Neural cell (in vitro differentiated cells): Measurements from ENCODE around the gene RTN4R. TPM values are rescaled to one million over a fixed set of nuclear protein-coding genes. Genes with fewer than 3 reads are reported as not detected.

Experiments
- H2AFZ ChIP-seq: fragments of 200-600, 300-800 bp; sonication (generic), shearing (Covaris generic); 2 replicates; pipeline ENCODE4 v1.6.0; 2014; ENCODE audit warnings: low read depth, mild to moderate bottlenecking, antibody characterized with exemption, low read length, moderate library complexity
- H3F3A ChIP-seq: fragments of 200-600 bp; shearing (Covaris generic); 2 replicates; pipeline ENCODE4 v1.6.1; 2016; ENCODE audit warnings: mild to moderate bottlenecking, moderate library complexity, mixed read lengths, antibody characterized with exemption, low read length; ENCODE audit not compliant: insufficient read depth, poor library complexity, severe bottlenecking
- H3K27ac ChIP-seq: fragments of 200-600, 300-800 bp; sonication (generic), shearing (Covaris generic); 2 replicates; pipeline ENCODE4 v1.5.1; 2014; ENCODE audit warnings: mild to moderate bottlenecking, low read length, moderate library complexity
- H3K27me3 ChIP-seq: fragments of 300-800, 200-600 bp; sonication (generic), shearing (Covaris generic); 2 replicates; pipeline ENCODE4 v1.6.0; 2014; ENCODE audit warnings: mild to moderate bottlenecking, low read depth, low read length, moderate library complexity; ENCODE audit not compliant: insufficient read depth
- H3K36me3 ChIP-seq: fragments of 300-800, 200-600 bp; sonication (generic), shearing (Covaris generic); 2 replicates; pipeline ENCODE4 v1.5.1; 2014; ENCODE audit warnings: mild to moderate bottlenecking, antibody characterized with exemption, low read length, moderate library complexity; ENCODE audit not compliant: insufficient read depth
- H3K4me2 ChIP-seq: fragments of 300-800, 200-600 bp; sonication (generic), shearing (Covaris generic); 2 replicates; pipeline ENCODE4 v1.6.0; 2014; ENCODE audit warnings: mild to moderate bottlenecking, low read length
- H3K4me3 ChIP-seq: fragments of 300-800, 200-600 bp; sonication (generic), shearing (Covaris generic); 2 replicates; pipeline ENCODE4 v1.5.1; 2014; ENCODE audit warnings: mild to moderate bottlenecking, low read length, moderate library complexity
- H3K79me2 ChIP-seq: fragments of 200-600 bp; shearing (Covaris generic); replicated peaks from 2 replicates; pipeline ENCODE4 v1.6.0; 2014; ENCODE audit warnings: mild to moderate bottlenecking, low read length, moderate library complexity; ENCODE audit not compliant: insufficient read depth
- H3K9ac ChIP-seq: fragments of 300-800, 200-600 bp; sonication (generic), shearing (Covaris generic); 2 replicates; pipeline ENCODE4 v1.6.1; 2016; ENCODE audit warnings: mild to moderate bottlenecking, low read length, mixed read lengths
- H3K9me2 ChIP-seq: fragments of 200-600 bp; shearing (Covaris generic); 2 replicates; pipeline ENCODE4 v1.6.1; 2016; ENCODE audit warnings: mild to moderate bottlenecking, low read length, mixed read lengths; ENCODE audit not compliant: insufficient read depth
- H3K9me3 ChIP-seq: fragments of 200-600, 300-800 bp; sonication (generic), shearing (Covaris generic); 2 replicates; pipeline ENCODE4 v1.6.1; 2016; ENCODE audit warnings: mild to moderate bottlenecking, mixed run types, low read length, moderate library complexity, mixed read lengths
- H4K20me1 ChIP-seq: fragments of 200-600 bp; shearing (Covaris generic); 2 replicates; pipeline ENCODE4 v1.6.1; 2016; ENCODE audit warnings: mild to moderate bottlenecking, mixed run types; ENCODE audit not compliant: insufficient read depth
- EP300 ChIP-seq: fragments of 450-650 bp; conservative IDR thresholded peaks from 2 replicates; pipeline ENCODE4 v1.6.1; 2014; ENCODE audit warnings: antibody characterized with exemption, mild to moderate bottlenecking, moderate library complexity; ENCODE audit not compliant: poor library complexity, severe bottlenecking
- EZH2 ChIP-seq: fragments of 200-600, 300-800 bp; shearing (Covaris generic), sonication (generic); IDR thresholded peaks from 2 replicates; pipeline ENCODE4 v1.6.1; 2014; ENCODE audit warnings: antibody characterized with exemption, low read length, borderline replicate concordance, mild to moderate bottlenecking; ENCODE audit not compliant: insufficient read depth, poor library complexity, severe bottlenecking
- MXI1 ChIP-seq: fragments of 450-650 bp; conservative IDR thresholded peaks from 2 replicates; pipeline ENCODE4 v1.6.1; 2014; ENCODE audit warnings: antibody characterized with exemption, mild to moderate bottlenecking; ENCODE audit not compliant: poor library complexity, severe bottlenecking
- POLR2AphosphoS5 ChIP-seq: IDR thresholded peaks from 2 replicates; pipeline ENCODE4 v1.6.1; 2012
- RAD21 ChIP-seq: fragments of 450-650 bp; conservative IDR thresholded peaks from 2 replicates; pipeline ENCODE4 v1.6.1; 2014; ENCODE audit warnings: antibody characterized with exemption, mild to moderate bottlenecking, moderate library complexity
- SMC3 ChIP-seq: fragments of 450-650 bp; conservative IDR thresholded peaks from 2 replicates; pipeline ENCODE4 v1.6.1; 2014; ENCODE audit warnings: antibody characterized with exemption, mild to moderate bottlenecking, moderate library complexity; ENCODE audit not compliant: poor library complexity
- TAF1 ChIP-seq: IDR thresholded peaks from 2 replicates; pipeline ENCODE4 v1.6.1; 2012; ENCODE audit warnings: low read depth
- polyA plus RNA-seq: library from polyadenylated mRNA; depleted of rRNA; stranded (reverse); fragments of >200 nt; gene quantifications from 2 replicates; pipeline ENCODE4 v1.2.3, GENCODE V29; 2014
- TF ChIP-seq, protein P1 (sequence below): fragments of 450-650 bp; IDR thresholded peaks from 2 replicates; pipeline ENCODE4 v1.5.1; 2014; ENCODE audit warnings: antibody characterized with exemption, mild to moderate bottlenecking, moderate library complexity; ENCODE audit not compliant: poor library complexity, severe bottlenecking
- TF ChIP-seq, protein P2 (sequence below): IDR thresholded peaks from 2 replicates; pipeline ENCODE4 v1.6.1; 2012; ENCODE audit warnings: borderline replicate concordance

Gene RTN4R
- polyA plus RNA-seq, 1 donor from 2014 or later = 13.6 TPM

DNA sequence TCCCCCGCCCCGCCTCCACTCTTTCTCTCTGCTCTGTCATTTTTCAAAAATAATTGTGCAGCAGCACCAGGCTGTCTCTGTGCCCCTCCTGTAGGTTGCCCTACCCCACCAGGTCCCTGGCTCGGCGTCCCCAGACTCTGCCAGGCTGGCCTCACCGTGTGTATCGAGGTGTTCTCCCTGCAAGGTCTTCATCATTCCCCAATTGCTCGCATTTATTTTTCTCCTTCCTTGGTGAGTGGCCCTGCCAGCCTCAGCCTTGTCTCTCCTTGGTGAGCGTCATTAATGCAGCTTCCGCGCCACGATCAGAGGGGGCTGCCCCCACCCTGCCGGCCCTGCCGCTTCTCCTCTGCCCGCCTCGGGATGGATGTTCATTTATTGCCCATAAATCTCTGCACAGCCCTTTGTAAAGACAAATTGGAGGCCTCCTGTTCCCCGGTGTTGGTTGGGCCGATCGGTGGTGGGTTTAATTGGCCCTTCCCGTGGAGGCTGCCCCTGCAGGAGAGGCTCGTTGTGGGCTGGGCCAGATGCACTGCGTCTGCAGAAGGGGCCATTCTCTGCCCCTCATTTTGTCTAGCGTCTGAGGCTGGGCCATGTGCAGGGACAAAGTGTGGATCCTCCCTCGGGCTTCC, 33.2 kb downstream of the RTN4R start:
- Histone ChIP-seq H3K4me2 (no peak overlapping the region), H3K27me3 (no peaks in the 10 kb centered on the region), H3K36me3 (no peaks in the 10 kb centered on the region), H3K9me2 (no peaks in the 10 kb centered on the region), H3K4me3 (no peak overlapping the region), H3F3A (no peaks in the 10 kb centered on the region), H3K79me2 (no peaks in the 10 kb centered on the region), H4K20me1 (no peaks in the 10 kb centered on the region), H3K9me3 (no peaks in the 10 kb centered on the region), H3K9ac (no peak overlapping the region), H3K27ac (no peak overlapping the region), H2AFZ (no peak overlapping the region)
- TF ChIP-seq MXI1 (no peak), SMC3 (no peak), RAD21 (no peak), EP300 (no peak), EZH2 (no peak), TAF1 (no peak), POLR2AphosphoS5 (no peak)
- TF ChIP-seq, protein P1, sequence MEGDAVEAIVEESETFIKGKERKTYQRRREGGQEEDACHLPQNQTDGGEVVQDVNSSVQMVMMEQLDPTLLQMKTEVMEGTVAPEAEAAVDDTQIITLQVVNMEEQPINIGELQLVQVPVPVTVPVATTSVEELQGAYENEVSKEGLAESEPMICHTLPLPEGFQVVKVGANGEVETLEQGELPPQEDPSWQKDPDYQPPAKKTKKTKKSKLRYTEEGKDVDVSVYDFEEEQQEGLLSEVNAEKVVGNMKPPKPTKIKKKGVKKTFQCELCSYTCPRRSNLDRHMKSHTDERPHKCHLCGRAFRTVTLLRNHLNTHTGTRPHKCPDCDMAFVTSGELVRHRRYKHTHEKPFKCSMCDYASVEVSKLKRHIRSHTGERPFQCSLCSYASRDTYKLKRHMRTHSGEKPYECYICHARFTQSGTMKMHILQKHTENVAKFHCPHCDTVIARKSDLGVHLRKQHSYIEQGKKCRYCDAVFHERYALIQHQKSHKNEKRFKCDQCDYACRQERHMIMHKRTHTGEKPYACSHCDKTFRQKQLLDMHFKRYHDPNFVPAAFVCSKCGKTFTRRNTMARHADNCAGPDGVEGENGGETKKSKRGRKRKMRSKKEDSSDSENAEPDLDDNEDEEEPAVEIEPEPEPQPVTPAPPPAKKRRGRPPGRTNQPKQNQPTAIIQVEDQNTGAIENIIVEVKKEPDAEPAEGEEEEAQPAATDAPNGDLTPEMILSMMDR = no peak
- TF ChIP-seq, protein P2, sequence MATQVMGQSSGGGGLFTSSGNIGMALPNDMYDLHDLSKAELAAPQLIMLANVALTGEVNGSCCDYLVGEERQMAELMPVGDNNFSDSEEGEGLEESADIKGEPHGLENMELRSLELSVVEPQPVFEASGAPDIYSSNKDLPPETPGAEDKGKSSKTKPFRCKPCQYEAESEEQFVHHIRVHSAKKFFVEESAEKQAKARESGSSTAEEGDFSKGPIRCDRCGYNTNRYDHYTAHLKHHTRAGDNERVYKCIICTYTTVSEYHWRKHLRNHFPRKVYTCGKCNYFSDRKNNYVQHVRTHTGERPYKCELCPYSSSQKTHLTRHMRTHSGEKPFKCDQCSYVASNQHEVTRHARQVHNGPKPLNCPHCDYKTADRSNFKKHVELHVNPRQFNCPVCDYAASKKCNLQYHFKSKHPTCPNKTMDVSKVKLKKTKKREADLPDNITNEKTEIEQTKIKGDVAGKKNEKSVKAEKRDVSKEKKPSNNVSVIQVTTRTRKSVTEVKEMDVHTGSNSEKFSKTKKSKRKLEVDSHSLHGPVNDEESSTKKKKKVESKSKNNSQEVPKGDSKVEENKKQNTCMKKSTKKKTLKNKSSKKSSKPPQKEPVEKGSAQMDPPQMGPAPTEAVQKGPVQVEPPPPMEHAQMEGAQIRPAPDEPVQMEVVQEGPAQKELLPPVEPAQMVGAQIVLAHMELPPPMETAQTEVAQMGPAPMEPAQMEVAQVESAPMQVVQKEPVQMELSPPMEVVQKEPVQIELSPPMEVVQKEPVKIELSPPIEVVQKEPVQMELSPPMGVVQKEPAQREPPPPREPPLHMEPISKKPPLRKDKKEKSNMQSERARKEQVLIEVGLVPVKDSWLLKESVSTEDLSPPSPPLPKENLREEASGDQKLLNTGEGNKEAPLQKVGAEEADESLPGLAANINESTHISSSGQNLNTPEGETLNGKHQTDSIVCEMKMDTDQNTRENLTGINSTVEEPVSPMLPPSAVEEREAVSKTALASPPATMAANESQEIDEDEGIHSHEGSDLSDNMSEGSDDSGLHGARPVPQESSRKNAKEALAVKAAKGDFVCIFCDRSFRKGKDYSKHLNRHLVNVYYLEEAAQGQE = no peak

DNA sequence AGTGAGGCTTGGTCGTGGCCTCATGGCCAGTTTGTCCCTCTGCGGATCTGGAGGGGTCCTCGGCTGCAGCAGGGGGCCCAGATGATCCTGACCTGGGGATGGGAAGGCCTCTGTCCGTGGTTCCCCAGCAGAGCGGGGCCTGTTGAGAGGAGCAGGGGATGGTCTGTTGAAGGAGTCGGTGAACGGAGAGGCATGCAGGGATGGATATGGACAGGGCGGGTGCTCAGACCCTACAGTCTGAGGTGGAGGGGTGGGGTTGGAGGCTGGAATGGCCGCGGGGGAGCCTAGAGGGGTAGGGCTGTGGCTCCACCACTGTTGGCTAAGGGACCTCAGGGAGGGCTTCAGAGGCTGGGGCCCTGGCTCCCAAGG, 33.8 kb downstream of the RTN4R start:
- H3K4me2 ChIP-seq = no peak overlapping the region
- H3F3A ChIP-seq = no peaks in the 10 kb centered on the region
- H3K9ac ChIP-seq = no peak overlapping the region
- H4K20me1 ChIP-seq = no peaks in the 10 kb centered on the region
- H3K36me3 ChIP-seq = no peaks in the 10 kb centered on the region
- H2AFZ ChIP-seq = no peak overlapping the region
- no peaks in the 10 kb centered on the region for H3K27me3 ChIP-seq
- H3K9me3 ChIP-seq = no peaks in the 10 kb centered on the region
- no peaks in the 10 kb centered on the region for H3K9me2 ChIP-seq
- no peak overlapping the region for H3K27ac ChIP-seq
- TF ChIP-seq EP300 (no peak), POLR2AphosphoS5 (no peak), TAF1 (no peak), RAD21 (no peak), EZH2 (no peak), SMC3 (no peak), MXI1 (no peak)
- TF ChIP-seq, protein P2 = no peak
- TF ChIP-seq, protein P1 = no peak
- H3K4me3 ChIP-seq = no peak overlapping the region
- no peaks in the 10 kb centered on the region for H3K79me2 ChIP-seq
